Astrocyte (in vitro differentiated cells and primary cell): Measurements from ENCODE around the gene RNF152. TPM values are rescaled to one million over a fixed set of nuclear protein-coding genes. Genes with fewer than 3 reads are reported as not detected.

Source experiments
- DNase-seq: peaks from one replicate; pipeline ENCODE4 v3.0.0-alpha.2; 2010; ENCODE audit warnings: low read depth
- FAIRE-seq: peaks from 2 replicates; lab custom pipeline; 2011; peaks lifted over from hg19 to GRCh38; lab: Jason Lieb, UNC
- H2AFZ ChIP-seq: 2 replicates; pipeline ENCODE4 v1.6.0; 2012; ENCODE audit warnings: low read depth, low read length, inconsistent platforms
- H3K27ac ChIP-seq: 2 replicates; pipeline ENCODE4 v1.5.1; 2011; ENCODE audit warnings: low read depth, low read length, inconsistent platforms
- H3K27me3 ChIP-seq: 2 replicates; pipeline ENCODE4 v1.6.0; 2011; ENCODE audit warnings: low read length, inconsistent platforms; ENCODE audit not compliant: insufficient read depth
- H3K36me3 ChIP-seq: 2 replicates; pipeline ENCODE4 v1.5.1; 2011; ENCODE audit warnings: low read length, inconsistent platforms; ENCODE audit not compliant: insufficient read depth
- H3K4me1 ChIP-seq: 2 replicates; pipeline ENCODE4 v1.5.1; 2011; ENCODE audit warnings: low read length, inconsistent platforms; ENCODE audit not compliant: insufficient read depth
- H3K4me2 ChIP-seq: 2 replicates; pipeline ENCODE4 v1.6.0; 2012; ENCODE audit warnings: low read length, inconsistent platforms
- H3K4me3 ChIP-seq: 2 replicates; pipeline ENCODE4 v1.5.1; 2011; ENCODE audit warnings: low read depth, mild to moderate bottlenecking, low read length, inconsistent platforms; ENCODE audit not compliant: insufficient read depth
- H3K79me2 ChIP-seq: 2 replicates; pipeline ENCODE4 v1.6.0; 2012; ENCODE audit warnings: mild to moderate bottlenecking, low read length, inconsistent platforms; ENCODE audit not compliant: insufficient read depth
- H3K9ac ChIP-seq: 2 replicates; pipeline ENCODE4 v1.6.0; 2012; ENCODE audit warnings: mild to moderate bottlenecking, low read length, inconsistent platforms
- H3K9me3 ChIP-seq: 2 replicates; pipeline ENCODE4 v1.5.1; 2012; ENCODE audit warnings: low read depth, mild to moderate bottlenecking, low read length, inconsistent platforms; ENCODE audit not compliant: insufficient read depth
- H4K20me1 ChIP-seq: 2 replicates; pipeline ENCODE4 v1.6.0; 2012; ENCODE audit warnings: low read length, inconsistent platforms; ENCODE audit not compliant: insufficient read depth
- H3K27ac Mint-ChIP-seq: one replicate; pipeline ENCODE4 v1.8.0; 2021; ENCODE audit warnings: mild to moderate bottlenecking, mixed read lengths; ENCODE audit not compliant: unreplicated experiment
- H3K27me3 Mint-ChIP-seq: one replicate; pipeline ENCODE4 v1.8.0; 2021; ENCODE audit warnings: low read depth, mixed read lengths; ENCODE audit not compliant: unreplicated experiment
- H3K36me3 Mint-ChIP-seq: one replicate; pipeline ENCODE4 v1.8.0; 2021; ENCODE audit warnings: low read depth, mixed read lengths; ENCODE audit not compliant: unreplicated experiment
- H3K4me1 Mint-ChIP-seq: one replicate; pipeline ENCODE4 v1.8.0; 2021; ENCODE audit warnings: low read depth, mixed read lengths; ENCODE audit not compliant: unreplicated experiment
- H3K4me3 Mint-ChIP-seq: one replicate; pipeline ENCODE4 v1.8.0; 2021; ENCODE audit warnings: mild to moderate bottlenecking, moderate library complexity, mixed read lengths; ENCODE audit not compliant: unreplicated experiment
- H3K9me3 Mint-ChIP-seq: one replicate; pipeline ENCODE4 v1.8.0; 2021; ENCODE audit warnings: mild to moderate bottlenecking, mixed read lengths; ENCODE audit not compliant: unreplicated experiment
- EZH2 ChIP-seq: IDR thresholded peaks from 2 replicates; pipeline ENCODE4 v1.6.1; 2012; ENCODE audit warnings: mild to moderate bottlenecking, low read length, inconsistent platforms; ENCODE audit not compliant: insufficient read depth
- total RNA-seq: library from RNA; stranded (reverse); gene quantifications from 2 replicates; pipeline ENCODE4 v1.2.1, GENCODE V29; 2021
- TF ChIP-seq, protein P1 (sequence below): IDR thresholded peaks from 2 replicates; pipeline ENCODE4 v1.5.1; 2011; ENCODE audit warnings: low read depth, mild to moderate bottlenecking, inconsistent platforms, low read length, moderate library complexity; ENCODE audit not compliant: insufficient read depth

Gene RNF152
- total RNA-seq, 1 donor from 2014 or later, result 68.7 TPM

DNA sequence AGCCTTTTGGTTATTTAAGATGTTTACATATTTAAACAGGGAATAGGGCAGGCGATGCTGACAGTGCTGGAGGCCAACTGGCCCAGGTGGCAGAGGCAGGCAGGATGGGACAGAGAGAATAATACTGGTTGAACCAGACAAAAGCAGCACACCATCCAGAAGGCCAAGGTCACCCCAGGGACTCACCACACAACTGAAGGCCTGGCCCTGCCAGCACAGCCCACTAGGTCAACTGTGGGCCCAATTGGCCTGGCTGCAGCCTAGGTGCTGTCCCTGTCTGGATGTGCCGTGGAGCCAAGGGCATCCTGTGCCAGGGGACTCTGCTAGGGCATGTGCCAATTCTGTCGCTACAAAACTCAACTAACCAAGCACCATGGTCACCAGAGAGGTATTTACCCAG, 69.2 kb downstream of the RNF152 start:
- Histone ChIP-seq H2AFZ (no peak overlapping the region), H3K9me3 (no peaks in the 10 kb centered on the region), H3K4me2 (no peak overlapping the region), H3K79me2 (peaks cover 30% of the 10 kb centered on the region), H4K20me1 (peaks cover 58% of the 10 kb centered on the region), H3K27ac (no peak overlapping the region), H3K9ac (no peak overlapping the region), H3K36me3 (no peaks in the 10 kb centered on the region), H3K4me3 (no peak overlapping the region), H3K4me1 (peaks cover 4% of the 10 kb centered on the region), H3K27me3 (no peaks in the 10 kb centered on the region)
- FAIRE-seq, result no peak
- Mint-ChIP-seq H3K4me3 (no peak overlapping the region), H3K36me3 (peaks cover 23% of the 10 kb centered on the region), H3K9me3 (no peaks in the 10 kb centered on the region), H3K27ac (no peak overlapping the region), H3K27me3 (no peaks in the 10 kb centered on the region), H3K4me1 (peaks cover 53% of the 10 kb centered on the region)
- no peak for DNase-seq
- TF ChIP-seq EZH2, result no peak
- TF ChIP-seq, protein P1, sequence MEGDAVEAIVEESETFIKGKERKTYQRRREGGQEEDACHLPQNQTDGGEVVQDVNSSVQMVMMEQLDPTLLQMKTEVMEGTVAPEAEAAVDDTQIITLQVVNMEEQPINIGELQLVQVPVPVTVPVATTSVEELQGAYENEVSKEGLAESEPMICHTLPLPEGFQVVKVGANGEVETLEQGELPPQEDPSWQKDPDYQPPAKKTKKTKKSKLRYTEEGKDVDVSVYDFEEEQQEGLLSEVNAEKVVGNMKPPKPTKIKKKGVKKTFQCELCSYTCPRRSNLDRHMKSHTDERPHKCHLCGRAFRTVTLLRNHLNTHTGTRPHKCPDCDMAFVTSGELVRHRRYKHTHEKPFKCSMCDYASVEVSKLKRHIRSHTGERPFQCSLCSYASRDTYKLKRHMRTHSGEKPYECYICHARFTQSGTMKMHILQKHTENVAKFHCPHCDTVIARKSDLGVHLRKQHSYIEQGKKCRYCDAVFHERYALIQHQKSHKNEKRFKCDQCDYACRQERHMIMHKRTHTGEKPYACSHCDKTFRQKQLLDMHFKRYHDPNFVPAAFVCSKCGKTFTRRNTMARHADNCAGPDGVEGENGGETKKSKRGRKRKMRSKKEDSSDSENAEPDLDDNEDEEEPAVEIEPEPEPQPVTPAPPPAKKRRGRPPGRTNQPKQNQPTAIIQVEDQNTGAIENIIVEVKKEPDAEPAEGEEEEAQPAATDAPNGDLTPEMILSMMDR, result no peak

DNA sequence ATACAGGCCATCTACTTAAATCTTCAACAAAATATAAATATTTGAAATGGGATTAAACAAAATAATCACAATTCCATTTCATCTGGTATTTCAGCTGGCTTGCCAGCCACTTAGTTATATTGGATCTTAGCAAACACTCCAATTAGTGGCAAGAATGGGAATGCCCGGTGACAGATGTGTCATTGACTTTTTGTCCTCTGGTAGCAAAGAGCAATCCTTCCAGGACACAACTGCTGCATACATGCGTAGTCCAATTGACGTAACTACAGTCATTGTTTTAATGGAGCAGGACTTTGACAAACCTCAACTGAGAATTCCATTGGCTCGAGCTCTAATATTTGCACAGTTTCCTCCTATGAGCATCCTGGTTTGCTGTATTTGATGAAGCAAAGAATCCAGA, 69.9 kb downstream of the RNF152 start:
- no peak overlapping the region for H3K4me2 ChIP-seq
- Mint-ChIP-seq H3K4me3 (no peak overlapping the region), H3K4me1 (peaks cover 50% of the 10 kb centered on the region), H3K36me3 (peaks cover 23% of the 10 kb centered on the region), H3K27ac (no peak overlapping the region), H3K27me3 (no peaks in the 10 kb centered on the region), H3K9me3 (no peaks in the 10 kb centered on the region)
- peaks cover 55% of the 10 kb centered on the region for H4K20me1 ChIP-seq
- peaks cover 34% of the 10 kb centered on the region for H3K79me2 ChIP-seq
- no peaks in the 10 kb centered on the region for H3K27me3 ChIP-seq
- H2AFZ ChIP-seq, result no peak overlapping the region
- H3K9me3 ChIP-seq, result no peaks in the 10 kb centered on the region
- no peak for TF ChIP-seq EZH2
- TF ChIP-seq, protein P1, result no peak
- no peak overlapping the region for H3K9ac ChIP-seq
- FAIRE-seq (no peak), DNase-seq (no peak)
- H3K27ac ChIP-seq, result no peak overlapping the region
- H3K4me3 ChIP-seq, result no peak overlapping the region
- no peaks in the 10 kb centered on the region for H3K36me3 ChIP-seq
- H3K4me1 ChIP-seq, result peaks cover 4% of the 10 kb centered on the region

DNA sequence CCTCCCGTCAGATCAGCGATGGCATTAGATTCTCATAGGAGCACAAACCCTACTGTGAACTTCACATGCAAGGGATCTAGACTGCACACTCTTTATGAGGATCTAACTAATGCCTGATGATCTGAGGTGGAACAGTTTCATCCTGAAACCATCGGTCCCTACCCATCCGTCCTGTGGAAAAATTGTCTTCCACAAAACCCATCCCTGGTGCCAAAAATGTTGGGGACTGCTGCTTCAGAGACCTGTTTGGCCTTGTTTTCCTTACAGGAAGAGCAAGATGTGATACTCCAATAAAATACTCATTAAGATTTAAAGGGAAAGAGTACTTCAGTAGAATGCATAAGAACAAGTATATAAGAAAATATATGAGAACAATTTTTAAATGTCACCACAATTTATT, 71.1 kb downstream of the RNF152 start:
- Histone ChIP-seq H3K4me2 (no peak overlapping the region), H3K36me3 (no peaks in the 10 kb centered on the region), H3K4me1 (peaks cover 4% of the 10 kb centered on the region), H3K9me3 (no peaks in the 10 kb centered on the region), H2AFZ (no peak overlapping the region), H3K27me3 (no peaks in the 10 kb centered on the region), H3K27ac (no peak overlapping the region), H3K4me3 (no peak overlapping the region), H4K20me1 (peaks cover 64% of the 10 kb centered on the region), H3K9ac (no peak overlapping the region), H3K79me2 (peaks cover 32% of the 10 kb centered on the region)
- FAIRE-seq (no peak), DNase-seq (no peak)
- Mint-ChIP-seq H3K27ac (no peak overlapping the region), H3K4me3 (no peak overlapping the region), H3K9me3 (no peaks in the 10 kb centered on the region), H3K27me3 (no peaks in the 10 kb centered on the region), H3K4me1 (peaks cover 50% of the 10 kb centered on the region), H3K36me3 (peaks cover 23% of the 10 kb centered on the region)
- TF ChIP-seq, protein P1, result no peak
- no peak for TF ChIP-seq EZH2
